HG02610 (cell line): Measurements from ENCODE around the gene CARMIL1.

Source experiments
- ATAC-seq: cut with Tn5 transposase; IDR thresholded peaks from one replicate; pipeline ENCODE4 v1.9.1; 2021; ENCODE audit warnings: mild to moderate bottlenecking, moderate library complexity; ENCODE audit not compliant: unreplicated experiment

Gene CARMIL1

GRCh38 chr6:25278914-25279747 is at the start of gene CARMIL1:
TSS of gene CARMIL1 (plus strand) at chr6:25279374. CDS start at chr6:25279796, 422 bp downstream.
- peak; percentile 80 for ATAC-seq

GRCh38 chr6:25229671-25230321 is 49.4 kb upstream of the CARMIL1 start:
- ATAC-seq, result no peak

GRCh38 chr6:25232479-25232878 is 46.7 kb upstream of the CARMIL1 start:
- ATAC-seq, result no peak

GRCh38 chr6:25233226-25233625 is 45.9 kb upstream of the CARMIL1 start:
- no peak for ATAC-seq

- no peak for ATAC-seq
These were observed 41.6 kb upstream of the CARMIL1 start for GRCh38 chr6:25237579-25237978.

- ATAC-seq, result no peak
These were observed 40.1 kb upstream of the CARMIL1 start for GRCh38 chr6:25239059-25239458.

- ATAC-seq, result no peak
These were observed 39.7 kb upstream of the CARMIL1 start for GRCh38 chr6:25239498-25239897.

GRCh38 chr6:25242567-25242966 is 36.6 kb upstream of the CARMIL1 start:
- no peak for ATAC-seq

- no peak for ATAC-seq
These were observed 34.3 kb upstream of the CARMIL1 start for GRCh38 chr6:25244865-25245264.

GRCh38 chr6:25248123-25248522 is 31.1 kb upstream of the CARMIL1 start:
- ATAC-seq, result no peak

- no peak for ATAC-seq
These were observed 30.0 kb upstream of the CARMIL1 start for GRCh38 chr6:25249133-25249532.

GRCh38 chr6:25250878-25251277 is 28.3 kb upstream of the CARMIL1 start:
- ATAC-seq, result peak; percentile 84

- no peak for ATAC-seq
These were observed 27.7 kb upstream of the CARMIL1 start for GRCh38 chr6:25251426-25251825.

- no peak for ATAC-seq
These were observed 25.8 kb upstream of the CARMIL1 start for GRCh38 chr6:25253351-25253750.

- no peak for ATAC-seq
These were observed 24.5 kb upstream of the CARMIL1 start for GRCh38 chr6:25254671-25255070.

GRCh38 chr6:25257686-25258348 is 21.4 kb upstream of the CARMIL1 start:
- ATAC-seq, result no peak

- no peak for ATAC-seq
These were observed 19.4 kb upstream of the CARMIL1 start for GRCh38 chr6:25259756-25260155.

- ATAC-seq, result no peak
These were observed 15.5 kb upstream of the CARMIL1 start for GRCh38 chr6:25263657-25264056.

- ATAC-seq, result no peak
These were observed 12.6 kb upstream of the CARMIL1 start for GRCh38 chr6:25266456-25267100.

GRCh38 chr6:25267662-25268061 is 11.5 kb upstream of the CARMIL1 start:
- ATAC-seq, result no peak

- ATAC-seq, result no peak
These were observed 8.6 kb upstream of the CARMIL1 start for GRCh38 chr6:25270559-25270958.
